Measurements from ENCODE around the gene LMTK3. TPM values are rescaled to one million over a fixed set of nuclear protein-coding genes. Genes with fewer than 3 reads are reported as not detected.
"Not testable (repeated sequence)": the region's sequence is repeated elsewhere in the genome, so short reads cannot be mapped to it uniquely, and the experiment has no call there.

LMTK3 gene
- total RNA-seq, 1 donor = not detected

DNA sequence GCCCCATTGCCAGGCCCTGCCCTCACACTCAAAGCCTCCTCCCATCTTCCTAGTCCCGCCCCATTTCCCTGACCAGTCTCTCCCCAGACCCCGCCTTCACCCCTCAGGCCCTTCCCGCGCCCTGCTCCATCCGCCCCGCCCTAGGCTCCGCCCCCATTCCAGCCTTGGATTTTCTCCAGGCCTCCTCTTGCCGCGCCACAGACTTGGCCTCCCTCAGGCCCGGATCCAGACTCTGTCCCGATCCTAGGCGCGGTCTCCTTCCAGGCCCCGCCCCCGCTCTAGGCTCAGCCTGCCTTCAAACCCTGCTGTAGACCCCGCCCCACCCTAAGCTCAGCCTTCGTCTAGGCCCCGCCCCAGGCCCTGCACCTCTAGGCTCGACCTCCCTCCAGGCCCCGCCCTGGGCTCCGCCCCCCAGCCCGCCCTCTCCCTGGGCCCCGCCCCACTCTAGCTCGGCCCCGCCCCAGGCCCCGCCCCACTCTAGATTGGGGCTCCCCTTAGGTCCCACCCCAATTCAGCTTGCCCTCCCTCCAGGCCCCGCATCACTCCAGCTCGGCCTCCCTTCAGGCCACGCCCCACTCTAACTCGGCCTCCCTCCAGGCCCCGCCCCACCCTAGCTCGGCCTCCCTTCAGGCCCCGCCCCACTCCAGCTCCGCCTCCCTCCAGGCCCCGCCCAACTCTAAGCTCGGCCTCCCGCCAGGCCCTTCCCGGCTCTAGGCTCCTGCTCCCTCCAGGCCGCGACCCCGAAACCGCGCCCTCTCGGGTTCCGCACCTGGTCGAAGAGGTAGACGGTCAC is 18.5 kb downstream of the LMTK3 start:
- peak; percentile 100 for DNase-seq (ENCODE audit: insufficient read length, low spot score, missing footprints)
- Histone ChIP-seq H3K27me3 (ENCODE audit: insufficient read depth, low read length) (peaks cover 14% of the 10 kb centered on the region), H3K79me2 (ENCODE audit: insufficient read depth, low read length) (no peaks in the 10 kb centered on the region), H3K4me1 (ENCODE audit: insufficient read depth, low read length) (peaks cover 8% of the 10 kb centered on the region), H2AFZ (ENCODE audit: low read length) (peak overlapping the region; percentile 98), H3K27ac (ENCODE audit: low read depth, low read length) (no peak overlapping the region), H3K4me3 (ENCODE audit: insufficient read depth, low read length) (peak overlapping the region; percentile 83), H3K9me3 (ENCODE audit: low read depth, low read length) (no peaks in the 10 kb centered on the region), H3K36me3 (ENCODE audit: insufficient read depth, low read length) (no peaks in the 10 kb centered on the region), H4K20me1 (ENCODE audit: insufficient read depth, low read length) (peaks cover 5% of the 10 kb centered on the region), H3K4me2 (ENCODE audit: insufficient read depth, low read length) (peak overlapping the region; percentile 76)
- TF ChIP-seq, protein P1, sequence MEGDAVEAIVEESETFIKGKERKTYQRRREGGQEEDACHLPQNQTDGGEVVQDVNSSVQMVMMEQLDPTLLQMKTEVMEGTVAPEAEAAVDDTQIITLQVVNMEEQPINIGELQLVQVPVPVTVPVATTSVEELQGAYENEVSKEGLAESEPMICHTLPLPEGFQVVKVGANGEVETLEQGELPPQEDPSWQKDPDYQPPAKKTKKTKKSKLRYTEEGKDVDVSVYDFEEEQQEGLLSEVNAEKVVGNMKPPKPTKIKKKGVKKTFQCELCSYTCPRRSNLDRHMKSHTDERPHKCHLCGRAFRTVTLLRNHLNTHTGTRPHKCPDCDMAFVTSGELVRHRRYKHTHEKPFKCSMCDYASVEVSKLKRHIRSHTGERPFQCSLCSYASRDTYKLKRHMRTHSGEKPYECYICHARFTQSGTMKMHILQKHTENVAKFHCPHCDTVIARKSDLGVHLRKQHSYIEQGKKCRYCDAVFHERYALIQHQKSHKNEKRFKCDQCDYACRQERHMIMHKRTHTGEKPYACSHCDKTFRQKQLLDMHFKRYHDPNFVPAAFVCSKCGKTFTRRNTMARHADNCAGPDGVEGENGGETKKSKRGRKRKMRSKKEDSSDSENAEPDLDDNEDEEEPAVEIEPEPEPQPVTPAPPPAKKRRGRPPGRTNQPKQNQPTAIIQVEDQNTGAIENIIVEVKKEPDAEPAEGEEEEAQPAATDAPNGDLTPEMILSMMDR (IDR thresholded peaks at IDR 0.05; ENCODE audit: extremely low read depth, low read depth, low read length) = no peak

DNA sequence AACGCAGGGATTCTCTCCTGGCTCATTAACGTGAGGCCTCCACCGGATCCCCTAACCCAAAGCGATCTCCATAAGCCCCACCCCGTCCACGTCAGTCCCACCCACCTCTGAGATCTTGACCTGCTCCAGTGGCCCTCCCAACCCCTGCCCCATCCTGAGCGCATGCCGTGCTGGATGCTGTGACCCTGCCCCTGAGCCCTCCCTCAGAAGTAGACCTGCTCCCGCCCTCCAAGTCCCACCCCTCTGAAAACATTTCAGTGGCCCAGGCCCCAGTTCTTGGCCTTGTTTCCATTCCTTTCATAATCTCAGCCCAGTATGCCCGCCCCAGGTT is 19.9 kb downstream of the LMTK3 start:
- Histone ChIP-seq H3K27ac (ENCODE audit: low read depth, low read length) (no peak overlapping the region), H3K9me3 (ENCODE audit: low read depth, low read length) (no peaks in the 10 kb centered on the region), H4K20me1 (ENCODE audit: insufficient read depth, low read length) (peaks cover 2% of the 10 kb centered on the region), H3K27me3 (ENCODE audit: insufficient read depth, low read length) (peaks cover 1% of the 10 kb centered on the region), H3K4me2 (ENCODE audit: insufficient read depth, low read length) (no peak overlapping the region), H2AFZ (ENCODE audit: low read length) (no peak overlapping the region), H3K36me3 (ENCODE audit: insufficient read depth, low read length) (no peaks in the 10 kb centered on the region), H3K79me2 (ENCODE audit: insufficient read depth, low read length) (no peaks in the 10 kb centered on the region), H3K4me3 (ENCODE audit: insufficient read depth, low read length) (no peak overlapping the region), H3K4me1 (ENCODE audit: insufficient read depth, low read length) (peaks cover 17% of the 10 kb centered on the region)
- TF ChIP-seq, protein P1 (IDR thresholded peaks at IDR 0.05; ENCODE audit: extremely low read depth, low read depth, low read length) = no peak
- peak; percentile 52 for DNase-seq (ENCODE audit: insufficient read length, low spot score, missing footprints)

DNA sequence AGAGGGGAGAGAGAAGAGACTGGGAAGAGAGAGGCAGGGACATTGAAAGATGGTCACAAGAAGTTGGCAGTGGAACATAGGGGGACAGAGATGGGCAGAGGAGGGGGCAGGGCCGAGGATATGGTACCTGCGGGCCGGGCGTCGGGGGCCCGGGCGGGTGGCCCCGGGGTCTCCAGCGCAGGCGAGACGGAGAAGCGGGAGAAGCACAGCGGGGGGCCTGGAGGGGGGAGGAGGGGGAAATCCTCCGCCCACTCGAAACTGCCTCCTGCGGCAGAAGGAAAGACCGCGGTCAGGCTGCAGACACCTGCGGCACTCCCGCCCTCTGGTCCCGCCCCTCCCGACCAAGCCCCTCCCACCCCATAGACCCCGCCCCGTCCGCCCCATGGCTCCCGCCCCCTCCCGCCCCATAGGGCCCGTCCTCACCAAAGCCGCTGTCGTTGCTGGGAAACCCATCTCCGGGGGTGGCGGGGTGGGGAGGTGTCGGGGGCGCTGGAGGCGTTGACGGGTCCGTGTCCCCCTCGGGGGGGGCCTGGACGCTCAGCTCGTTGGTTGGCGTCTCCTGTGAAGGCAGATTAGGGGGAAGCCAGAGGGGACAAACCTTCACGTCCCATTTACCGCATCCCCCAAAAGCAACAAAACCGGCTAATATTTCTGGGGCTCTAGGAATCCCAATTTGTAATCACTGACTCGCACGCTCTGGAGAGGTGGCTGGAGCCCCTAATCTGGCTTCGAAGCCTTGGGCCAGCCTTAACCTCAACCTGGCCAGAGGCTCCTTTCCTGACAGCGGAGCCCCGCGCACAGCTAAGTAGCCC is 20.4 kb downstream of the LMTK3 start:
- no peaks in the 10 kb centered on the region for H3K36me3 ChIP-seq (ENCODE audit: insufficient read depth, low read length)
- DNase-seq (ENCODE audit: insufficient read length, low spot score, missing footprints) = peak; percentile 92
- TF ChIP-seq, protein P1 (IDR thresholded peaks at IDR 0.05; ENCODE audit: extremely low read depth, low read depth, low read length) = no peak
- no peaks in the 10 kb centered on the region for H3K79me2 ChIP-seq (ENCODE audit: insufficient read depth, low read length)
- no peak overlapping the region for H2AFZ ChIP-seq (ENCODE audit: low read length)
- no peaks in the 10 kb centered on the region for H3K9me3 ChIP-seq (ENCODE audit: low read depth, low read length)
- H3K4me2 ChIP-seq (ENCODE audit: insufficient read depth, low read length) = no peak overlapping the region
- no peaks in the 10 kb centered on the region for H3K27me3 ChIP-seq (ENCODE audit: insufficient read depth, low read length)
- no peaks in the 10 kb centered on the region for H4K20me1 ChIP-seq (ENCODE audit: insufficient read depth, low read length)
- peaks cover 17% of the 10 kb centered on the region for H3K4me1 ChIP-seq (ENCODE audit: insufficient read depth, low read length)
- H3K27ac ChIP-seq (ENCODE audit: low read depth, low read length) = no peak overlapping the region
- no peak overlapping the region for H3K4me3 ChIP-seq (ENCODE audit: insufficient read depth, low read length)

DNA sequence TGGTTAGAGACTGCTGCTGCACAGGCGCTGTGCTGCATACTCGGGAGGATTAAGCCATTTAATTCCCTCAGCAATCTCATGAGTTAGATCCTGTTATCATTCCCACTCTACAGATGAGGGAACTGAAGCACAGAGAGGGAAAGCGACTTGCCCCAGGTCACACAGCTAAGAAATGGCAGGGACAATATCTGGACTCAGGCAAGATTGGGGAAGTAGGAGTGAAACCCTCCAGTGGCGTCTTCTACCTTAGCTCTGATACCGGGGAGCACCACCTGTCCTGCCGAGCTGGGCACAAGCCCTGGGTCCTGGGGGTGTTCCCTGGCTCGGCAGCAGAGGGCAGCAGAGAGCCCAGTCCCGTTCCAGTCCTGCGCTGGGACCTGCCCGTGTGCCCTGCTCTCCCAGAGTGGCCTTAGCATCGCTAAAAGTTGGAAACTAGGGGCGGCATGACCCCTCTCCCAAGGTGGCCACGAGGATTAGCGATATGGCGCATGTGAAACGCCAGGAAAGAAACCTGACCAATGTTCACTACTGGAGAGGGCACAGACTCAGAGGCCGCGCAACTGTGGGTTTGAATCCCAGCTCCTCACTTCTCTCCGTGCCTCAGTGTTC is 21.9 kb downstream of the LMTK3 start:
- Histone ChIP-seq H3K27ac (ENCODE audit: low read depth, low read length) (no peak overlapping the region), H3K9me3 (ENCODE audit: low read depth, low read length) (no peaks in the 10 kb centered on the region), H2AFZ (ENCODE audit: low read length) (no peak overlapping the region), H3K27me3 (ENCODE audit: insufficient read depth, low read length) (no peaks in the 10 kb centered on the region), H3K36me3 (ENCODE audit: insufficient read depth, low read length) (no peaks in the 10 kb centered on the region), H3K4me2 (ENCODE audit: insufficient read depth, low read length) (no peak overlapping the region), H3K4me1 (ENCODE audit: insufficient read depth, low read length) (peaks cover 17% of the 10 kb centered on the region), H3K4me3 (ENCODE audit: insufficient read depth, low read length) (no peak overlapping the region), H3K79me2 (ENCODE audit: insufficient read depth, low read length) (no peaks in the 10 kb centered on the region), H4K20me1 (ENCODE audit: insufficient read depth, low read length) (no peaks in the 10 kb centered on the region)
- TF ChIP-seq, protein P1 (IDR thresholded peaks at IDR 0.05; ENCODE audit: extremely low read depth, low read depth, low read length) = peak; percentile 87
- peak; percentile 98 for DNase-seq (ENCODE audit: insufficient read length, low spot score, missing footprints)

DNA sequence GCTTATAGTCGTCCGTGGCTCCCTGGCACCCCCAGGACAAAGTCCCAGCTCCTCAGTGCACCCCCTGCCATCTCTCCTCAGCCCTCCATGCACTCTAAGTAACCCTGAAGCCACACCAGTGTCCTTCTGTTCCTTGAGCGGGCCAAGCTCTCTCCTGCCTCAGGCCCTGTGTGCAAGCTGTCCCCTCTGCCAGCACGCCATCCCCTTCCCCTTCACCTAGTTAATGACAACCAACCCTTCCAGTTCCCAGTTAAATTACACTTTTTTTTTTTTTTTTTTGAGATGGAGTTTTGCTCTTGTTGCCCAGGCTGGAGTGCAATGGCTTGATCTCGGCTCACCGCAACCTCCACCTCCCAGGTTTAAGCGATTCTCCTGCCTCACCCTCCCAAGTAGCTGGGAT is 23.2 kb downstream of the LMTK3 start:
- H3K4me2 ChIP-seq (ENCODE audit: insufficient read depth, low read length) = peak overlapping the region; percentile 73
- H3K4me3 ChIP-seq (ENCODE audit: insufficient read depth, low read length); H3K36me3 ChIP-seq (ENCODE audit: insufficient read depth, low read length); H3K79me2 ChIP-seq (ENCODE audit: insufficient read depth, low read length); H3K27me3 ChIP-seq (ENCODE audit: insufficient read depth, low read length); H2AFZ ChIP-seq (ENCODE audit: low read length); H4K20me1 ChIP-seq (ENCODE audit: insufficient read depth, low read length); H3K9me3 ChIP-seq (ENCODE audit: low read depth, low read length): not testable (repeated sequence)
- peak; percentile 72 for DNase-seq (ENCODE audit: insufficient read length, low spot score, missing footprints)
- H3K4me1 ChIP-seq (ENCODE audit: insufficient read depth, low read length) = peaks cover 17% of the 10 kb centered on the region
- H3K27ac ChIP-seq (ENCODE audit: low read depth, low read length) = peak overlapping the region; percentile 48
